B cell (primary cell): ENCODE data around the gene ST6GALNAC3.

Experiments used
- EZH2 ChIP-seq: IDR thresholded peaks from 2 replicates; pipeline ENCODE4 v1.6.1; 2012; ENCODE audit warnings: borderline replicate concordance, low read depth, mild to moderate bottlenecking, moderate library complexity, low read length; ENCODE audit not compliant: insufficient read depth, poor library complexity, severe bottlenecking
- TF ChIP-seq, protein P1 (sequence below): fragments of 200-600 bp; IDR thresholded peaks from one replicate; pipeline ENCODE4 v1.8.0; 2022; ENCODE audit warnings: antibody characterized with exemption, mild to moderate bottlenecking

DNA sequence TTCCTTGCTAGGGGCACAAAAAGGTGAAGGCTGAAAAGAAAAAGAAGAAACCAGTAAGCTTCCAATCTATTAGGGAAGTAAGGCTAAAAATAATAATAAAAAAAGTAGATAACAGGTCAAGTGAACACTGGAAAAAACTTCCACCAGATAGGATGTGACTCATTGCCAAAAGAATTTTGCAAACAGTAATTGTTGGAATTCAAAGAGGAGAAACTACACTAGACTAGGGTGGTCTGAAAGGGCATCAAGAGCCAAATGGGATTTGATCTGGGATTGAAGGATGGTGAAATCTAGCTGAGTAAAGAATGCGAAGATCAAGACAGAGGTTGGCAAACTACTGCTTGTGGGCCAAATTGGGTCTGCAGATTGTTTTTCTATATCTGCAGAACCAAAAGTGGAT lies 6.0 kb upstream of the ST6GALNAC3 start:
- TF ChIP-seq, protein P1, sequence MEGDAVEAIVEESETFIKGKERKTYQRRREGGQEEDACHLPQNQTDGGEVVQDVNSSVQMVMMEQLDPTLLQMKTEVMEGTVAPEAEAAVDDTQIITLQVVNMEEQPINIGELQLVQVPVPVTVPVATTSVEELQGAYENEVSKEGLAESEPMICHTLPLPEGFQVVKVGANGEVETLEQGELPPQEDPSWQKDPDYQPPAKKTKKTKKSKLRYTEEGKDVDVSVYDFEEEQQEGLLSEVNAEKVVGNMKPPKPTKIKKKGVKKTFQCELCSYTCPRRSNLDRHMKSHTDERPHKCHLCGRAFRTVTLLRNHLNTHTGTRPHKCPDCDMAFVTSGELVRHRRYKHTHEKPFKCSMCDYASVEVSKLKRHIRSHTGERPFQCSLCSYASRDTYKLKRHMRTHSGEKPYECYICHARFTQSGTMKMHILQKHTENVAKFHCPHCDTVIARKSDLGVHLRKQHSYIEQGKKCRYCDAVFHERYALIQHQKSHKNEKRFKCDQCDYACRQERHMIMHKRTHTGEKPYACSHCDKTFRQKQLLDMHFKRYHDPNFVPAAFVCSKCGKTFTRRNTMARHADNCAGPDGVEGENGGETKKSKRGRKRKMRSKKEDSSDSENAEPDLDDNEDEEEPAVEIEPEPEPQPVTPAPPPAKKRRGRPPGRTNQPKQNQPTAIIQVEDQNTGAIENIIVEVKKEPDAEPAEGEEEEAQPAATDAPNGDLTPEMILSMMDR, result no peak
- TF ChIP-seq EZH2, result no peak
